GF-D8 (cell line): ENCODE data around the gene KRT15.

ENCODE experiments used
- DNase-seq: peaks from one replicate; lab custom pipeline; 2025; lab: John Stamatoyannopoulos, UW

The KRT15 gene

GRCh38 chr17:41504246-41504977 lies 14.3 kb downstream of the KRT15 start:
- DNase-seq: no peak

- DNase-seq: no peak
These were observed 15.5 kb downstream of the KRT15 start for GRCh38 chr17:41503202-41503601.

GRCh38 chr17:41500131-41500911 lies 18.4 kb downstream of the KRT15 start:
- no peak for DNase-seq

GRCh38 chr17:41499714-41500113 lies 19.0 kb downstream of the KRT15 start:
- no peak for DNase-seq

- peak; percentile 21 for DNase-seq
These were observed 20.4 kb downstream of the KRT15 start for GRCh38 chr17:41498276-41498675.

GRCh38 chr17:41496803-41497484 lies 21.7 kb downstream of the KRT15 start:
- DNase-seq: peak; percentile 7

- no peak for DNase-seq
These were observed 24.2 kb downstream of the KRT15 start for GRCh38 chr17:41494524-41494923.

- no peak for DNase-seq
These were observed 25.9 kb downstream of the KRT15 start for GRCh38 chr17:41492771-41493170.

- DNase-seq: no peak
These were observed 26.3 kb downstream of the KRT15 start for GRCh38 chr17:41492351-41492750.

- DNase-seq: no peak
These were observed 27.2 kb downstream of the KRT15 start for GRCh38 chr17:41491476-41491875.

- no peak for DNase-seq
These were observed 28.4 kb downstream of the KRT15 start for GRCh38 chr17:41490000-41490990.

GRCh38 chr17:41489531-41489930 lies 29.2 kb downstream of the KRT15 start, which contains the start of gene KRT36:
Gene KRT36, minus strand, starts transcription at chr17:41489910. Its CDS starts 46 bp downstream, at chr17:41489864.
- no peak for DNase-seq

GRCh38 chr17:41486809-41487530 lies 31.7 kb downstream of the KRT15 start:
- DNase-seq: no peak

GRCh38 chr17:41486316-41486715 lies 32.4 kb downstream of the KRT15 start:
- DNase-seq: no peak

- DNase-seq: no peak
These were observed 33.5 kb downstream of the KRT15 start for GRCh38 chr17:41484920-41485904.

GRCh38 chr17:41483991-41484826 lies 34.5 kb downstream of the KRT15 start:
- no peak for DNase-seq

GRCh38 chr17:41483531-41483930 lies 35.2 kb downstream of the KRT15 start:
- no peak for DNase-seq

GRCh38 chr17:41481036-41481435 lies 37.7 kb downstream of the KRT15 start, which contains the start of gene KRT35:
Gene KRT35, minus strand, starts transcription at chr17:41481151. Its CDS starts 54 bp downstream, at chr17:41481097.
- no peak for DNase-seq
